Aorta (tissue), 5 donors: Measurements from ENCODE around the gene GRAMD1A. TPM values are rescaled to one million over a fixed set of nuclear protein-coding genes. Genes with fewer than 3 reads are reported as not detected.
"Not testable (repeated sequence)": the region's sequence is repeated elsewhere in the genome, so short reads cannot be mapped to it uniquely, and the experiment has no call there.

Experiments
- ATAC-seq: fragments of 200-7000 bp; cut with Tn5 transposase; one replicate; pipeline ENCODE4 v1.9.1; 2022; ENCODE audit warnings: moderate library complexity; ENCODE audit not compliant: low FRiP score
- DNase-seq, 2 donors: peaks; one replicate each; pipeline ENCODE4 v3.0.0-alpha.2; 2020
- H3K27ac ChIP-seq, 2 donors: one replicate each; pipeline ENCODE4 v1.5.1; 2013; ENCODE audit warnings: low read length in 2 of 2, mild to moderate bottlenecking in 2 of 2, moderate library complexity in 2 of 2, control low read depth in 1 of 2, inconsistent platforms in 1 of 2, low read depth in 1 of 2
- H3K27me3 ChIP-seq, 2 donors: one replicate each; pipeline ENCODE4 v1.6.1; 2013; ENCODE audit warnings: control low read depth in 1 of 2, low read length in 1 of 2, mild to moderate bottlenecking in 1 of 2, moderate library complexity in 1 of 2; ENCODE audit not compliant: insufficient read depth in 2 of 2, control insufficient read depth in 1 of 2
- H3K36me3 ChIP-seq, 2 donors: one replicate each; pipeline ENCODE4 v1.6.1; 2013; ENCODE audit warnings: control low read depth in 1 of 2, low read length in 1 of 2, mild to moderate bottlenecking in 1 of 2; ENCODE audit not compliant: insufficient read depth in 2 of 2, control insufficient read depth in 1 of 2
- H3K4me1 ChIP-seq, 2 donors: one replicate each; pipeline ENCODE4 v1.6.1; 2013; ENCODE audit warnings: low read length in 2 of 2, control low read depth in 1 of 2, mild to moderate bottlenecking in 1 of 2, moderate library complexity in 1 of 2; ENCODE audit not compliant: insufficient read depth in 2 of 2, control insufficient read depth in 1 of 2
- H3K4me3 ChIP-seq, 2 donors: one replicate each; pipeline ENCODE4 v1.5.1; 2013; ENCODE audit warnings: low read length in 2 of 2, control low read depth in 1 of 2, mild to moderate bottlenecking in 1 of 2
- H3K9me3 ChIP-seq: one replicate; pipeline ENCODE4 v1.6.1; 2013; ENCODE audit warnings: mild to moderate bottlenecking, low read length; ENCODE audit not compliant: control insufficient read depth
- WGBS, 2 donors: extraction: QIAGEN DNeasy Blood & Tissue Kit; methylation state at CpG; one replicate each; pipeline ENCODE4 v1.1.7; 2013; 5-methylcytosine and 5-hydroxymethylcytosine counted together
- intact Hi-C, 2 donors: fragments of 100-400 bp; cut with DNase I; formaldehyde crosslinking; loops; one replicate each; pipeline versions ENCODE4 v1.14.2 to v1.15.0; 2022
- polyA plus RNA-seq, 2 donors: library from polyadenylated mRNA; stranded (reverse); fragments of 200-250 nt; gene quantifications; one replicate each; pipeline ENCODE4 v1.2.3, GENCODE V29; 2013
- total RNA-seq, 2 donors: library from RNA; stranded (reverse); fragmentation: NEBNext Ultra II Directional; extraction: Animal tissue kit (Norgen Biotek cat#: 25700); gene quantifications; one replicate each; pipeline ENCODE4 v1.2.1, GENCODE V29; 2021
- donor health status: healthy with polysubstance abuse.
- donor health status: Bipolar disorder and iron deficiency.
- donor health status: DM: no; HTN: no; CAD: no.
- donor health status: DM: no; HTN: no; CAD: no.
- donor health status: DM: yes; HTN: yes; CAD: no.

GRAMD1A gene
- total and polyA plus RNA-seq, 4 donors = 13.4 to 92.7 (median 62.3) TPM

GRCh38 chr19:35042954-35043604 lies 43.0 kb downstream of the GRAMD1A start:
- no peak for ATAC-seq
- Histone ChIP-seq H3K36me3 (no peaks in the 10 kb centered on the region), H3K27ac (no peak overlapping the region), H3K4me3 (no peak overlapping the region), H3K9me3 (no peaks in the 10 kb centered on the region), H3K27me3 (no peaks in the 10 kb centered on the region), H3K4me1 (no peaks in the 10 kb centered on the region)
- intact Hi-C loops = no loop called here
- no peak for DNase-seq
- WGBS, 2 donors = 83 to 88% methylated on average over 14 of the region's 14 CpGs

- intact Hi-C loops = no loop called here
- Histone ChIP-seq H3K27ac (no peak overlapping the region), H3K4me1 (no peaks in the 10 kb centered on the region), H3K36me3 (no peaks in the 10 kb centered on the region), H3K4me3 (no peak overlapping the region), H3K27me3 (no peaks in the 10 kb centered on the region), H3K9me3 (no peaks in the 10 kb centered on the region)
- no peak for DNase-seq
- 79 to 82% methylated on average over 14 of the region's 14 CpGs for WGBS, 2 donors
- no peak for ATAC-seq
Measured at GRCh38 chr19:35043906-35044305, 43.8 kb downstream of the GRAMD1A start.

GRCh38 chr19:35044317-35045117 lies 44.4 kb downstream of the GRAMD1A start:
- H3K27me3 ChIP-seq = no peaks in the 10 kb centered on the region
- WGBS, 2 donors = 58 to 60% methylated on average over 9 of the region's 9 CpGs

GRCh38 chr19:35045667-35046300 lies 45.7 kb downstream of the GRAMD1A start:
- 69 to 71% methylated on average over 10 of the region's 10 CpGs for WGBS, 2 donors
- intact Hi-C loops = no loop called here
- Histone ChIP-seq H3K4me1 (no peaks in the 10 kb centered on the region), H3K27ac (no peak overlapping the region), H3K36me3 (no peaks in the 10 kb centered on the region), H3K4me3 (no peak overlapping the region), H3K9me3 (no peaks in the 10 kb centered on the region), H3K27me3 (no peaks in the 10 kb centered on the region)
- ATAC-seq (no peak), DNase-seq (peak in 1 of 2 donors; percentile 68)

More at GRCh38 chr19:35044317-35045117, 44.4 kb downstream of the GRAMD1A start:
- peak; percentile 65 to 89 for DNase-seq
- Histone ChIP-seq H3K9me3 (no peaks in the 10 kb centered on the region), H3K4me1 (no peaks in the 10 kb centered on the region), H3K36me3 (no peaks in the 10 kb centered on the region), H3K4me3 (no peak overlapping the region), H3K27ac (no peak overlapping the region)
- intact Hi-C loops = no loop called here
- no peak for ATAC-seq

GRCh38 chr19:35046461-35046860 lies 46.3 kb downstream of the GRAMD1A start:
- DNase-seq (no peak), ATAC-seq (no peak)
- intact Hi-C loops = no loop called here
- H3K36me3 ChIP-seq = no peaks in the 10 kb centered on the region
- 93 to 99% methylated on average over 5 of the region's 5 CpGs for WGBS, 2 donors
- no peak overlapping the region for H3K27ac ChIP-seq
- no peaks in the 10 kb centered on the region for H3K27me3 ChIP-seq
- no peaks in the 10 kb centered on the region for H3K9me3 ChIP-seq
- no peak overlapping the region for H3K4me3 ChIP-seq
- no peaks in the 10 kb centered on the region for H3K4me1 ChIP-seq

- H3K9me3 ChIP-seq = no peaks in the 10 kb centered on the region
- intact Hi-C loops = no loop called here
- H3K36me3 ChIP-seq = no peaks in the 10 kb centered on the region
- H3K4me1 ChIP-seq = no peaks in the 10 kb centered on the region
- no peak for ATAC-seq
- no peak overlapping the region for H3K27ac ChIP-seq
- no peak for DNase-seq
- H3K4me3 ChIP-seq = no peak overlapping the region
- 43 to 46% methylated on average over 12 of the region's 12 CpGs for WGBS, 2 donors
- no peaks in the 10 kb centered on the region for H3K27me3 ChIP-seq
Measured at GRCh38 chr19:35048911-35049411, 48.8 kb downstream of the GRAMD1A start.

GRCh38 chr19:35049456-35049855 lies 49.3 kb downstream of the GRAMD1A start:
- Histone ChIP-seq H3K9me3 (no peaks in the 10 kb centered on the region), H3K27me3 (no peaks in the 10 kb centered on the region), H3K27ac (no peak overlapping the region), H3K4me1 (no peaks in the 10 kb centered on the region), H3K4me3 (no peak overlapping the region), H3K36me3 (no peaks in the 10 kb centered on the region)
- intact Hi-C loops = no loop called here
- ATAC-seq (no peak), DNase-seq (no peak)
- 70 to 73% methylated on average over 5 of the region's 5 CpGs for WGBS, 2 donors

GRCh38 chr19:35050662-35051061 lies 50.5 kb downstream of the GRAMD1A start:
- H3K27me3 ChIP-seq, H3K27ac ChIP-seq, intact Hi-C loops, H3K4me3 ChIP-seq, ATAC-seq, H3K9me3 ChIP-seq, DNase-seq, H3K36me3 ChIP-seq, H3K4me1 ChIP-seq: not testable (repeated sequence)
- WGBS, 2 donors = 91 to 94% methylated on average over 2 of the region's 2 CpGs
